Ovary (tissue), 9 donors: ENCODE measurements around the gene USP2. TPM values are rescaled to one million over a fixed set of nuclear protein-coding genes. Genes with fewer than 3 reads are reported as not detected.

Source experiments
- DNase-seq, 5 donors: peaks; one replicate each; pipeline ENCODE4 v3.0.0-alpha.2; 2019 to 2020
- H3K27ac ChIP-seq, 2 donors: fragments of 200-600 bp; one replicate each; pipeline versions ENCODE4 v1.5.1 to v1.8.0; 2019 to 2022
- H3K27me3 ChIP-seq: fragments of 200-600 bp; one replicate; pipeline ENCODE4 v1.8.0; 2022
- H3K36me3 ChIP-seq: fragments of 200-600 bp; sonication (generic); one replicate; pipeline ENCODE4 v1.5.1; 2019
- H3K4me1 ChIP-seq: one replicate; pipeline ENCODE4 v1.8.1; 2013; ENCODE audit warnings: mild to moderate bottlenecking, moderate library complexity; ENCODE audit not compliant: insufficient read depth
- H3K4me3 ChIP-seq: fragments of 200-600 bp; sonication (generic); one replicate; pipeline ENCODE4 v1.5.1; 2017
- H3K9me3 ChIP-seq, 2 donors: fragments of 200-600 bp in 1 of 2; sonication (generic) in 1 of 2; one replicate each; pipeline versions ENCODE4 v1.5.1 to v1.8.1; 2013 to 2019; ENCODE audit warnings: mild to moderate bottlenecking in 1 of 2, moderate library complexity in 1 of 2
- CTCF ChIP-seq, 3 donors: fragments of 450-650 bp in 2 of 3; fragments of 200-600 bp in 1 of 3; IDR thresholded peaks; one replicate each; pipeline versions ENCODE4 v1.5.1 to v1.8.0; 2016 to 2022; ENCODE audit warnings: antibody characterized with exemption in 3 of 3, mild to moderate bottlenecking in 1 of 3
- EP300 ChIP-seq: sonication (generic); formaldehyde crosslinking; IDR thresholded peaks from one replicate; pipeline ENCODE4 v1.6.1; 2017; ENCODE audit warnings: antibody characterized with exemption
- POLR2A ChIP-seq: fragments of 450-650 bp; IDR thresholded peaks from one replicate; pipeline ENCODE4 v1.6.1; 2017; ENCODE audit warnings: antibody characterized with exemption, mild to moderate bottlenecking, moderate library complexity
- WGBS, 3 donors: extraction: QIAGEN DNeasy Blood & Tissue Kit in 1 of 3; methylation state at CpG; one replicate each; pipeline versions ENCODE4 v1.1.5 to v1.1.7; 2013 to 2017; 5-methylcytosine and 5-hydroxymethylcytosine counted together
- intact Hi-C, 4 donors: fragments of 100-400 bp; cut with DNase I; formaldehyde crosslinking; loops; one replicate each; pipeline versions ENCODE4 v1.11.0 to v1.15.1; 2022 to 2023
- polyA plus RNA-seq, 2 donors: library from polyadenylated mRNA; stranded (reverse); fragments of 200-250 nt in 1 of 2; fragments of 350-450 nt in 1 of 2; fragmentation: Illumina TruSeq in 1 of 2; extraction: RNeasy Lipid Tissue Mini Kit (QIAGEN cat#74804) in 1 of 2; gene quantifications; one replicate each; pipeline ENCODE4 v1.2.3, GENCODE V29; 2013 to 2014
- total RNA-seq, 7 donors: library from RNA; depleted of rRNA in 2 of 7; stranded (reverse); fragments of >200 nt in 2 of 7; fragmentation: NEBNext Ultra II Directional in 3 of 7; extraction: Animal tissue kit (Norgen Biotek cat#: 25700) in 3 of 7; gene quantifications; one replicate each; pipeline versions ENCODE4 v1.1.0 to v1.2.4, GENCODE V29; 2016 to 2023
- donor health status: DM: no; HTN: no; CAD: no; lungs with moderate emphysema.
- donor health status: DM: no; HTN: no; CAD: no.
- donor health status: Bipolar disorder and iron deficiency.
- donor health status: DM: yes; HTN: yes; CAD: no.
- donor health status: DM: no; HTN: no; CAD: no.
- donor health status: DM: yes; HTN: yes; CAD: no.

Gene USP2
- total and polyA plus RNA-seq, 9 donors: 1.0 to 16.9 (median 4.0) TPM

GRCh38 chr11:119371067-119371601, 10.4 kb downstream of the USP2 start:
- Histone ChIP-seq H3K27ac (no peak overlapping the region), H3K36me3 (no peaks in the 10 kb centered on the region), H3K4me1 (peaks cover 12% of the 10 kb centered on the region), H3K27me3 (no peaks in the 10 kb centered on the region), H3K9me3 (no peaks in the 10 kb centered on the region), H3K4me3 (no peak overlapping the region)
- intact Hi-C loops: no loop called here
- no peak for DNase-seq
- TF ChIP-seq CTCF (IDR thresholded peaks at IDR 0.05) (no peak), POLR2A (no peak), EP300 (no peak)
- 70 to 74% (median 74%) methylated on average over 8 of the region's 8 CpGs for WGBS, 3 donors

GRCh38 chr11:119370486-119371046, 10.9 kb downstream of the USP2 start:
- Histone ChIP-seq H3K4me1 (peaks cover 12% of the 10 kb centered on the region), H3K36me3 (no peaks in the 10 kb centered on the region), H3K27me3 (no peaks in the 10 kb centered on the region), H3K9me3 (no peaks in the 10 kb centered on the region), H3K27ac (no peak overlapping the region), H3K4me3 (no peak overlapping the region)
- TF ChIP-seq CTCF (IDR thresholded peaks at IDR 0.05): no peak
- TF ChIP-seq EP300: no peak
- TF ChIP-seq POLR2A: no peak
- WGBS, 3 donors: 70 to 78% (median 75%) methylated on average over 8 of the region's 8 CpGs
- intact Hi-C loops: no loop called here
- DNase-seq: peak in 2 of 5 donors; percentile 19 to 40

- Histone ChIP-seq H3K4me1 (peaks cover 18% of the 10 kb centered on the region), H3K9me3 (no peaks in the 10 kb centered on the region), H3K27me3 (no peaks in the 10 kb centered on the region), H3K27ac (peak overlapping the region; percentile 25 to 36), H3K4me3 (no peak overlapping the region), H3K36me3 (no peaks in the 10 kb centered on the region)
- TF ChIP-seq CTCF (IDR thresholded peaks at IDR 0.05): no peak
- TF ChIP-seq EP300: no peak
- TF ChIP-seq POLR2A: no peak
- intact Hi-C loops: no loop called here
- DNase-seq: peak in 1 of 5 donors; percentile 22
- WGBS, 3 donors: 67 to 74% (median 74%) methylated on average over 13 of the region's 13 CpGs
Measured at GRCh38 chr11:119369132-119369925, 12.2 kb downstream of the USP2 start.

GRCh38 chr11:119368121-119369034, 13.1 kb downstream of the USP2 start:
- peak overlapping the region; percentile 25 to 36 for H3K27ac ChIP-seq
- no peaks in the 10 kb centered on the region for H3K9me3 ChIP-seq
- no peaks in the 10 kb centered on the region for H3K36me3 ChIP-seq
- TF ChIP-seq CTCF (IDR thresholded peaks at IDR 0.05) (no peak), EP300 (no peak), POLR2A (no peak)
- DNase-seq: peak; percentile 53 to 76 (median 70)
- H3K4me3 ChIP-seq: no peak overlapping the region
- intact Hi-C loops: no loop called here
- peaks cover 19% of the 10 kb centered on the region for H3K4me1 ChIP-seq
- no peaks in the 10 kb centered on the region for H3K27me3 ChIP-seq
- WGBS, 3 donors: 44 to 57% (median 53%) methylated on average over 17 of the region's 17 CpGs
